CD4-positive, CD25-positive, alpha-beta regulatory T cell (primary cell): ENCODE data around the gene RNF166. TPM values are rescaled to one million over a fixed set of nuclear protein-coding genes. Genes with fewer than 3 reads are reported as not detected.

Experiments used
- ATAC-seq, 2 donors: fragments of 150-1000 bp; cut with Tn5 transposase; one replicate each; pipeline ENCODE4 v1.10.0; 2021; ENCODE audit warnings: low read depth in 2 of 2, moderate number of reproducible peaks in 2 of 2, moderate library complexity in 1 of 2
- DNase-seq, 3 donors: peaks; one replicate each; pipeline versions ENCODE4 v3.0.0 to v3.0.0-alpha.2; 2012 to 2022; ENCODE audit warnings: mixed read lengths in 1 of 3
- H3K27ac ChIP-seq: one replicate; pipeline ENCODE4 v1.7.0; 2013; ENCODE audit warnings: mild to moderate bottlenecking, low read length; ENCODE audit not compliant: insufficient read depth, poor library complexity, severe bottlenecking
- H3K27me3 ChIP-seq: one replicate; pipeline ENCODE4 v1.7.0; 2013; ENCODE audit warnings: low read length; ENCODE audit not compliant: control insufficient read depth, insufficient read depth
- H3K36me3 ChIP-seq: one replicate; pipeline ENCODE4 v1.7.0; 2013; ENCODE audit warnings: mild to moderate bottlenecking, low read length, moderate library complexity; ENCODE audit not compliant: control insufficient read depth, insufficient read depth
- H3K4me1 ChIP-seq: 2 replicates; pipeline ENCODE4 v1.7.0; 2013; ENCODE audit warnings: mild to moderate bottlenecking, low read length; ENCODE audit not compliant: insufficient read depth, control insufficient read depth, poor library complexity, severe bottlenecking
- H3K4me3 ChIP-seq: one replicate; pipeline ENCODE4 v1.7.0; 2013; ENCODE audit warnings: low read depth, mild to moderate bottlenecking, low read length, moderate library complexity
- H3K9me3 ChIP-seq, 2 experiments: 1 replicate in 1 of 2; 2 replicates in 1 of 2; pipeline ENCODE4 v1.7.0; 2013; ENCODE audit warnings: low read length in 2 of 2, mild to moderate bottlenecking in 1 of 2, moderate library complexity in 1 of 2; ENCODE audit not compliant: control insufficient read depth in 2 of 2
- H3K27ac Mint-ChIP-seq, 3 donors: one replicate each; pipeline ENCODE4 v1.8.0; 2020 to 2022; ENCODE audit warnings: mild to moderate bottlenecking in 3 of 3, mixed read lengths in 3 of 3, moderate library complexity in 2 of 3
- H3K27me3 Mint-ChIP-seq: one replicate; pipeline ENCODE4 v1.8.0; 2022; ENCODE audit warnings: mild to moderate bottlenecking, mixed read lengths
- H3K36me3 Mint-ChIP-seq: one replicate; pipeline ENCODE4 v1.8.0; 2020; ENCODE audit warnings: mixed read lengths
- H3K4me1 Mint-ChIP-seq, 4 donors: one replicate each; pipeline ENCODE4 v1.8.0; 2020 to 2022; ENCODE audit warnings: mixed read lengths in 4 of 4, mild to moderate bottlenecking in 1 of 4
- H3K4me3 Mint-ChIP-seq, 4 donors: one replicate each; pipeline ENCODE4 v1.8.0; 2020 to 2022; ENCODE audit warnings: mild to moderate bottlenecking in 4 of 4, mixed read lengths in 4 of 4, moderate library complexity in 3 of 4
- H3K9me3 Mint-ChIP-seq, 7 donors: one replicate each; pipeline ENCODE4 v1.8.0; 2020 to 2022; ENCODE audit warnings: mixed read lengths in 7 of 7, mild to moderate bottlenecking in 3 of 7, moderate library complexity in 2 of 7
- polyA plus RNA-seq, 4 donors: library from polyadenylated mRNA; unstranded; fragments of 300-500 nt; fragmentation: Illumina TruSeq; gene quantifications; one replicate each; pipeline ENCODE4 v1.2.3, GENCODE V29; 2021
- total RNA-seq: library from RNA; stranded (reverse); gene quantifications from one replicate; pipeline ENCODE4 v1.2.3, GENCODE V29; 2022

The RNF166 gene
- total and polyA plus RNA-seq, 5 donors from 2014 or later = 63.6 to 420 (median 98.0) TPM

DNA sequence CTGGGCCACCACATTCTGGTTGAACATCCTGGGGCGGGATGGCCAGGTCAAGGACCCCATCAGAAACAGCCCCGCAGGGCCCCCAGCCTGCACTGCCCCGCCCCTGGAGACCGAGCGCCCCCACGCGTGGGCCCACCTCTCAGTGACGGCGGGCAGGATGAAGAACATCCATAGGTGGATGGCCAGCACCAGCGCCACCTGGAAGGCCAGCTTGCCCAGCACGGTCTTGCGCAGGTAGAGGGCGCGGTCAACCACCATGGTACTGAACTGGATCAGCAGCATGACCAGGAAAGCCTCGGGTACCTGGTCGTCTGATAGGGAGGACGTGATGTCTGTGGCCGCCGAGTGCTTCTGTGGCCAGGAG lies 13.7 kb upstream of the RNF166 start:
- Mint-ChIP-seq H3K27me3 (no peaks in the 10 kb centered on the region), H3K27ac (no peak overlapping the region), H3K36me3 (peaks cover 11% of the 10 kb centered on the region), H3K4me1 (no peaks in the 10 kb centered on the region), H3K4me3 (no peak overlapping the region), H3K9me3 (peaks cover 0 to 1% (median 0%) of the 10 kb centered on the region in 7 donors)
- DNase-seq = no peak
- H3K4me3 ChIP-seq = no peak overlapping the region
- no peak for ATAC-seq
- H3K9me3 ChIP-seq = no peaks in the 10 kb centered on the region
- H3K4me1 ChIP-seq = no peaks in the 10 kb centered on the region
- no peaks in the 10 kb centered on the region for H3K27me3 ChIP-seq
- H3K36me3 ChIP-seq = peaks cover 86% of the 10 kb centered on the region
- no peak overlapping the region for H3K27ac ChIP-seq

DNA sequence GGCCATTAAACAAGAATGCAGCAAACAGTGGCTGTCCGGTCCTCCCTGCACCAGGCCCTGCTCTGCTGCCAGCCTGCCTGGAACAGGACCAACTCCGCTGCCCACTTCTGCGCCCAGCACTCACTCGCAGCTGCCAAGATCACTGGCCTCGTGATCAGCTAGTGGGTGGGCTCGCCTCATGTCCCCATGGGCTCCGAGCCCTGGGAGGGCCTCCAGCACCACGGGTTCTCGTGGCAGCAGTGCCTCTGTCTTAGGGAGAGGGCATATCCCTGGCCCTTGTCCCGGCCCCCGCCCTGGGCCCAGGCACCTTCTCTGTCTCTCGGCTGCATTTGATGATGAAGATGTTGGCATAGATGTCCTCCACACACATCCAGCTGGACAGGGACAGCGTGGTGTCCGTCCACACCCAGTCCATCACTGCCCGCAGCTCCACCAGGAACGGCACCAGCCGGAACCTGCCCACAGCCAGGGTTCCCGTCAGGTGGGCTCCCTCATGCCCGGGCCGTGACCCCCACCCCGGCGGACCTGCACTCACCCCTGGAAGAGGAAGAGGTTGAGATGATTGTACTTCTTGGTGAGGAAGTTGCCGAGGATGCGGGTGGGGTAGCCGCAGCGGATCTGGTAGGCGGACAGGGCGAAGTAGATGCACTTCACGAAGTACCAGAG lies 13.2 kb upstream of the RNF166 start:
- H3K27ac Mint-ChIP-seq = peak overlapping the region in 1 of 3 donors; percentile 53
- no peak overlapping the region for H3K4me3 Mint-ChIP-seq
- no peaks in the 10 kb centered on the region for H3K4me1 ChIP-seq
- H3K27me3 ChIP-seq = no peaks in the 10 kb centered on the region
- no peaks in the 10 kb centered on the region for H3K27me3 Mint-ChIP-seq
- H3K4me1 Mint-ChIP-seq = no peaks in the 10 kb centered on the region
- no peak overlapping the region for H3K27ac ChIP-seq
- H3K9me3 Mint-ChIP-seq = peaks cover 0 to 1% (median 0%) of the 10 kb centered on the region in 7 donors
- H3K9me3 ChIP-seq = no peaks in the 10 kb centered on the region
- H3K36me3 ChIP-seq = peaks cover 82% of the 10 kb centered on the region
- DNase-seq (no peak), ATAC-seq (no peak)
- H3K36me3 Mint-ChIP-seq = peaks cover 11% of the 10 kb centered on the region
- no peak overlapping the region for H3K4me3 ChIP-seq

- H3K27ac ChIP-seq = no peak overlapping the region
- H3K4me1 Mint-ChIP-seq = no peaks in the 10 kb centered on the region
- ATAC-seq (no peak), DNase-seq (no peak)
- no peaks in the 10 kb centered on the region for H3K4me1 ChIP-seq
- H3K36me3 ChIP-seq = peaks cover 81% of the 10 kb centered on the region
- H3K9me3 ChIP-seq = no peaks in the 10 kb centered on the region
- H3K4me3 ChIP-seq = no peak overlapping the region
- H3K27me3 ChIP-seq = no peaks in the 10 kb centered on the region
- H3K36me3 Mint-ChIP-seq = peaks cover 11% of the 10 kb centered on the region
- H3K27ac Mint-ChIP-seq = peak overlapping the region in 2 of 3 donors; percentile 47 to 62
- no peak overlapping the region for H3K4me3 Mint-ChIP-seq
- no peaks in the 10 kb centered on the region for H3K27me3 Mint-ChIP-seq
- peaks cover 0 to 1% (median 0%) of the 10 kb centered on the region in 7 donors for H3K9me3 Mint-ChIP-seq
Observed at GRCh38 chr16:88718178-88718577, 12.0 kb upstream of the RNF166 start.

DNA sequence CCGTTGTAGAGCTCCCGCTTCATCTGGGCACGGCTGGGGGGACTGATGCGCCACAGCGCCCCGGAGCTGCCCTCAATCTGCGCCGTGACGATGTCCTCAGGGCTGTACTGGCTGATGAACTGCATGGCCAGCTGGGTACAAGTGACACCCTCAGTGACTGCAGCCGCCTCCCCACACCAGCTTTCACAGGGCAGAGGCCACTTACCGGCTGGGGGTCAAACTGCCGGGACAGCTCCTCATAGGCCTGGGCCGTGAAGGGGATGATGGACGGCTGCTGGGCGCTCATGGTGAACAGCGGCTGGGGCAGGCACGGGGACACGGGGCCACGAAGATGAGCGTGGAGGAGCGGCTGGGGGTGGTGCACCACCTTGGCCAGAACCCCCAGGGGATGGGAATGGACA lies 10.4 kb upstream of the RNF166 start:
- Histone ChIP-seq H3K4me3 (no peak overlapping the region), H3K9me3 (no peaks in the 10 kb centered on the region), H3K4me1 (peaks cover 4% of the 10 kb centered on the region), H3K27ac (no peak overlapping the region), H3K36me3 (peaks cover 68% of the 10 kb centered on the region), H3K27me3 (no peaks in the 10 kb centered on the region)
- Mint-ChIP-seq H3K4me1 (peaks cover 0 to 2% (median 0%) of the 10 kb centered on the region in 4 donors), H3K27me3 (no peaks in the 10 kb centered on the region), H3K9me3 (no peaks in the 10 kb centered on the region), H3K36me3 (peaks cover 11% of the 10 kb centered on the region), H3K27ac (no peak overlapping the region), H3K4me3 (no peak overlapping the region)
- no peak for ATAC-seq
- DNase-seq = no peak

DNA sequence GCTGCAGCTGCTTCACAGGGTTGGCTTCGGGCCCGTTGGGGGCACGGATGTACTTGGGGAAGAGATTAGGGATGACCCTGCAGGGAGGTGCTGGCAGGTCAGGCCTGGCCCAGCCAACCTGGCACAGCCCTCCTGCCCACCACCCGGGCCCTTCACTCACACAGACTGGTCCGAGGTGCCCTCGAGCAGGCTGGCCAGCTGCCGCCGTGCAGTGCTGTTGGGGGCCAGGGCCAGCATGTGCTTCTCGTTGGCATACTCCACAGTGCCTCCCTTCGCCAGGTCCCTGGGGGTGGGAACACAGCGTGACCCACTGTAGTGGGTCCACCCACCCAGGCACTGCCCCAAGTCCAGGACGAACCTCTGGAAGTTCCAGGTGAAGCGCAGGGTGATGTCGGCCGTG lies 10.0 kb upstream of the RNF166 start:
- Mint-ChIP-seq H3K4me1 (peaks cover 0 to 2% (median 0%) of the 10 kb centered on the region in 4 donors), H3K36me3 (peaks cover 11% of the 10 kb centered on the region), H3K4me3 (no peak overlapping the region), H3K27me3 (no peaks in the 10 kb centered on the region), H3K27ac (no peak overlapping the region), H3K9me3 (no peaks in the 10 kb centered on the region)
- Histone ChIP-seq H3K4me3 (no peak overlapping the region), H3K9me3 (no peaks in the 10 kb centered on the region), H3K36me3 (peaks cover 64% of the 10 kb centered on the region), H3K27ac (no peak overlapping the region), H3K27me3 (no peaks in the 10 kb centered on the region), H3K4me1 (peaks cover 4% of the 10 kb centered on the region)
- no peak for ATAC-seq
- no peak for DNase-seq

- no peaks in the 10 kb centered on the region for H3K9me3 ChIP-seq
- Mint-ChIP-seq H3K4me1 (peaks cover 0 to 4% (median 0%) of the 10 kb centered on the region in 4 donors), H3K36me3 (peaks cover 9% of the 10 kb centered on the region), H3K27ac (no peak overlapping the region), H3K27me3 (no peaks in the 10 kb centered on the region), H3K9me3 (no peaks in the 10 kb centered on the region), H3K4me3 (no peak overlapping the region)
- H3K36me3 ChIP-seq = peaks cover 57% of the 10 kb centered on the region
- no peak for DNase-seq
- no peak overlapping the region for H3K4me3 ChIP-seq
- H3K27me3 ChIP-seq = no peaks in the 10 kb centered on the region
- no peak overlapping the region for H3K27ac ChIP-seq
- H3K4me1 ChIP-seq = peaks cover 4% of the 10 kb centered on the region
- ATAC-seq = no peak
Observed at GRCh38 chr16:88715312-88716190, 9.3 kb upstream of the RNF166 start.

DNA sequence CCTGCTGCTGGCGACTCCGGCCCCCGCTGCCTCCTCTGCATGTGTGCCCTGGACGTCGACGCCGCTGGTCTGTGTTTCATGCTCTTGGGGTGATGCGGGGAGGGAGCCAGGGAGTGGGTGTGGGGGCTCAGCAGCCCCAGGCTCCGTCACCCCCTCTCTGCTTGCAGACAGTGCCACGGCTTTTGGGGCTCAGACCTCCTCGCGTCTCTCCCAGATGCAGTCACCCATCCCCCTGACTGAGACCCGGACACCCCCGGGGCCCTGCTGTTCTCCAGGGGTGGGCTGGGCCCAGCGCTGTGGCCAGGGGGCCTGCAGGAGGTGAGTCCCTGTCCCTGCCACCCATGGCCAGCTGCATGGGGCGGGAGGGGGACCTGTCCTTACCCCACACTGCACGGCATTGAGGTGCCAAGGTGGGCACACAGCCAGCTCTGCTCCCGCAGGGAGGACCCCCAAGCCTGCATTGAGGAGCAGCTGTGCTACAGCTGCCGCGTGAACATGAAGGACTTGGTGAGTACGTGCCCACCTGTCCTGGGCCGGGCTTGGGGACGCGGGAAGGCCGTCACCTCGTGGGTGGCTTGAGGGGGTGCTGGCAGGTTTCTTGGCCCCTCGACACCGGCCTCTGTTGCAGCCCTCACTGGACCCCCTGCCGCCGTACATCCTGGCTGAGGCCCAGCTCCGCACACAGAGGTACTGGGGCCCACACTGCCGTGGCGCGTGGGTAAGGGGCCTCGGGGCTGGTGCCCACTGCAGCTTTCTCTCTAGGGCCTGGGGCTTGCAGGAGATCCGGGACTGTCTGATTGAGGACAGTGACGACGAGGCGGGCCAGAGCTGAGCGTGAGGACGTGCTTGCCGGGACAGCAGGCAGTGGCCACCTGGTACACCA lies 8.5 kb upstream of the RNF166 start:
- ATAC-seq (no peak), DNase-seq (no peak)
- Histone ChIP-seq H3K4me3 (no peak overlapping the region), H3K36me3 (peaks cover 52% of the 10 kb centered on the region), H3K27ac (no peak overlapping the region), H3K4me1 (peaks cover 4% of the 10 kb centered on the region), H3K9me3 (no peaks in the 10 kb centered on the region), H3K27me3 (no peaks in the 10 kb centered on the region)
- H3K9me3 Mint-ChIP-seq = no peaks in the 10 kb centered on the region
- peaks cover 0 to 4% (median 0%) of the 10 kb centered on the region in 4 donors for H3K4me1 Mint-ChIP-seq
- no peak overlapping the region for H3K27ac Mint-ChIP-seq
- no peaks in the 10 kb centered on the region for H3K27me3 Mint-ChIP-seq
- peaks cover 8% of the 10 kb centered on the region for H3K36me3 Mint-ChIP-seq
- no peak overlapping the region for H3K4me3 Mint-ChIP-seq
